HEK293 (cell line): ENCODE data around the gene CTNNBL1.
A peak's percentile ranks its signal among the peaks of the same experiment; 100 is the strongest.

Source experiments
- CTCF ChIA-PET: fragments of 350-600 bp; formaldehyde crosslinking; extraction: SDS; loops from one replicate; lab custom pipeline; 2021; ENCODE audit warnings: antibody characterized with exemption; lab: Yijun Ruan, JAX
- POLR2A ChIA-PET: fragments of 300-600 bp; formaldehyde crosslinking; extraction: SDS; loops from one replicate; lab custom pipeline; 2020; ENCODE audit warnings: antibody characterized with exemption, inconsistent platforms; lab: Yijun Ruan, JAX
- H3K27ac ChIP-seq: fragments of 200-500 bp; sonication (Bioruptor generic); 2 replicates; pipeline ENCODE4 v1.5.1; 2014; ENCODE audit warnings: low read depth, low read length, control low read depth, inconsistent platforms; ENCODE audit errors: extremely low read depth
- H3K36me3 ChIP-seq, 2 experiments: fragments of 200-500 bp in 1 of 2; sonication (Bioruptor generic) in 1 of 2; 1 replicate in 1 of 2; 2 replicates in 1 of 2; pipeline ENCODE4 v1.5.1; 2014 to 2017; ENCODE audit warnings: inconsistent platforms in 2 of 2, low read length in 2 of 2; ENCODE audit not compliant: control insufficient read depth in 2 of 2, insufficient read depth in 1 of 2
- H3K4me1 ChIP-seq: fragments of 200-500 bp; sonication (Bioruptor generic); 2 replicates; pipeline ENCODE4 v1.5.1; 2014; ENCODE audit warnings: mild to moderate bottlenecking, low read length, inconsistent platforms; ENCODE audit not compliant: control insufficient read depth, insufficient read depth
- H3K4me3 ChIP-seq: 2 replicates; pipeline ENCODE4 v1.5.1; 2011; ENCODE audit warnings: low read depth, mild to moderate bottlenecking, control low read depth, low read length, moderate library complexity
- H3K9me3 ChIP-seq: fragments of 200-500 bp; sonication (Bioruptor generic); 2 replicates; pipeline ENCODE4 v1.5.1; 2014; ENCODE audit warnings: low read depth, low read length, inconsistent platforms; ENCODE audit not compliant: control insufficient read depth, insufficient read depth
- ATF2 ChIP-seq: fragments of 450-650 bp; formaldehyde crosslinking; IDR thresholded peaks from 2 replicates; pipeline ENCODE4 v1.5.1; 2016; ENCODE audit warnings: missing biosample characterization, missing genetic modification characterization, low read depth
- CTCF ChIP-seq: fragments of 450-650 bp; formaldehyde crosslinking; IDR thresholded peaks from 2 replicates; pipeline ENCODE4 v1.5.1; 2016; ENCODE audit warnings: missing biosample characterization, missing genetic modification characterization
- GLIS1 ChIP-seq: fragments of 450-650 bp; formaldehyde crosslinking; IDR thresholded peaks from 2 replicates; pipeline ENCODE4 v1.5.1; 2016; ENCODE audit warnings: missing biosample characterization, missing genetic modification characterization
- KLF1 ChIP-seq: fragments of 450-650 bp; formaldehyde crosslinking; IDR thresholded peaks from 2 replicates; pipeline ENCODE4 v1.5.1; 2016; ENCODE audit warnings: missing biosample characterization, missing genetic modification characterization
- KLF17 ChIP-seq: fragments of 450-650 bp; formaldehyde crosslinking; IDR thresholded peaks from 2 replicates; pipeline ENCODE4 v1.5.1; 2016; ENCODE audit warnings: missing biosample characterization, missing genetic modification characterization
- PBX3 ChIP-seq: sonication (generic); formaldehyde crosslinking; IDR thresholded peaks from 2 replicates; pipeline ENCODE4 v1.8.1; 2022; ENCODE audit warnings: mild to moderate bottlenecking, moderate library complexity, missing genetic modification reagents
- PRDM2 ChIP-seq: fragments of 450-650 bp; formaldehyde crosslinking; IDR thresholded peaks from 2 replicates; pipeline ENCODE4 v1.5.1; 2016; ENCODE audit warnings: missing biosample characterization, missing genetic modification characterization, borderline replicate concordance
- SCRT2 ChIP-seq: fragments of 450-650 bp; formaldehyde crosslinking; IDR thresholded peaks from 2 replicates; pipeline ENCODE4 v1.5.1; 2016; ENCODE audit warnings: missing biosample characterization, missing genetic modification characterization
- SP7 ChIP-seq: fragments of 450-650 bp; formaldehyde crosslinking; IDR thresholded peaks from 2 replicates; pipeline ENCODE4 v1.5.1; 2016; ENCODE audit warnings: missing biosample characterization, missing genetic modification characterization
- WT1 ChIP-seq: fragments of 450-650 bp; formaldehyde crosslinking; IDR thresholded peaks from 2 replicates; pipeline ENCODE4 v1.5.1; 2016; ENCODE audit warnings: missing biosample characterization, missing genetic modification characterization
- YY2 ChIP-seq: fragments of 450-650 bp; formaldehyde crosslinking; IDR thresholded peaks from 2 replicates; pipeline ENCODE4 v1.5.1; 2016; ENCODE audit warnings: missing biosample characterization, missing genetic modification characterization
- ZBTB1 ChIP-seq: fragments of 450-650 bp; formaldehyde crosslinking; IDR thresholded peaks from 2 replicates; pipeline ENCODE4 v1.5.1; 2016; ENCODE audit warnings: missing biosample characterization, missing genetic modification characterization
- ZFHX2 ChIP-seq: fragments of 450-650 bp; formaldehyde crosslinking; conservative IDR thresholded peaks from 2 replicates; pipeline ENCODE4 v1.5.1; 2016; ENCODE audit warnings: missing biosample characterization, missing genetic modification characterization
- ZNF112 ChIP-seq: fragments of 450-650 bp; formaldehyde crosslinking; IDR thresholded peaks from 2 replicates; pipeline ENCODE4 v1.5.0; 2017; ENCODE audit warnings: missing biosample characterization, missing genetic modification characterization
- ZNF169 ChIP-seq: fragments of 450-650 bp; formaldehyde crosslinking; IDR thresholded peaks from 2 replicates; pipeline ENCODE4 v1.5.1; 2016; ENCODE audit warnings: missing biosample characterization, missing genetic modification characterization
- ZNF2 ChIP-seq: fragments of 450-650 bp; formaldehyde crosslinking; IDR thresholded peaks from 2 replicates; pipeline ENCODE4 v1.5.1; 2016; ENCODE audit warnings: missing biosample characterization, missing genetic modification characterization
- ZNF518A ChIP-seq: fragments of 450-650 bp; formaldehyde crosslinking; conservative IDR thresholded peaks from 2 replicates; pipeline ENCODE4 v1.5.1; 2016; ENCODE audit warnings: low read depth, missing biosample characterization, missing genetic modification characterization
- ZNF596 ChIP-seq: fragments of 450-650 bp; IDR thresholded peaks from 2 replicates; pipeline ENCODE4 v1.5.0; 2018; ENCODE audit warnings: missing biosample characterization, mild to moderate bottlenecking, missing genetic modification characterization, moderate library complexity
- ZNF629 ChIP-seq: fragments of 450-650 bp; formaldehyde crosslinking; IDR thresholded peaks from 2 replicates; pipeline ENCODE4 v1.5.1; 2017; ENCODE audit warnings: missing biosample characterization, missing genetic modification characterization

Gene CTNNBL1

GRCh38 chr20:37846573-37846972 lies 152.7 kb downstream of the CTNNBL1 start:
- Histone ChIP-seq H3K9me3 (no peaks in the 10 kb centered on the region), H3K4me3 (no peak overlapping the region), H3K27ac (no peak overlapping the region), H3K4me1 (0 out of 2 replicates have a peak, but pooled peaks cover 3% of the 10 kb centered on the region), H3K36me3 (peaks cover 0 to 15% of the 10 kb centered on the region in 2 experiments; a peak in 1 of 3 replicates)
- CTCF ChIA-PET = no interaction called here
- POLR2A ChIA-PET = no interaction called here
- TF ChIP-seq WT1 (tag by site-specific recombination) (peak; percentile 78), ZNF629 (no peak), ZNF112 (no peak), ZFHX2 (tag by site-specific recombination) (0 out of 2 replicates have a peak, but pooled peaks have one; percentile 17), SP7 (tag by site-specific recombination) (peak; percentile 97), ZNF2 (tag by site-specific recombination) (no peak), GLIS1 (peak; percentile 10; the same call in 1 of the 2 replicates), KLF17 (tag by site-specific recombination) (0 out of 2 replicates have a peak, but pooled peaks have one; percentile 22)

GRCh38 chr20:37848706-37849105 lies 154.9 kb downstream of the CTNNBL1 start:
- H3K27ac ChIP-seq = no peak overlapping the region
- ChIA-PET POLR2A (no interaction called here), CTCF (no interaction called here)
- H3K36me3 ChIP-seq = peaks cover 0 to 13% of the 10 kb centered on the region in 2 experiments; a peak in 1 of 3 replicates
- H3K4me3 ChIP-seq = no peak overlapping the region
- 0 out of 2 replicates have a peak, but pooled peaks cover 3% of the 10 kb centered on the region for H3K4me1 ChIP-seq
- H3K9me3 ChIP-seq = no peaks in the 10 kb centered on the region
- no peak for TF ChIP-seq PRDM2 (tag by site-specific recombination)
- TF ChIP-seq YY2 (tag by site-specific recombination) = no peak
- no peak for TF ChIP-seq SCRT2 (tag by site-specific recombination)
- TF ChIP-seq ZBTB1 (tag by site-specific recombination) = no peak
- TF ChIP-seq PBX3 (CRISPR knock-in tag) = no peak
- no peak for TF ChIP-seq KLF1 (tag by site-specific recombination)
- no peak for TF ChIP-seq ATF2 (tag by site-specific recombination)
- TF ChIP-seq ZNF596 (tag by site-specific recombination) = no peak
- TF ChIP-seq ZNF169 (tag by site-specific recombination) = no peak
- TF ChIP-seq ZNF518A (tag by site-specific recombination) = no peak
- no peak for TF ChIP-seq CTCF
